Small intestine (tissue), 7 donors: Measurements from ENCODE around the gene LRP1. TPM values are rescaled to one million over a fixed set of nuclear protein-coding genes. Genes with fewer than 3 reads are reported as not detected.
"Not testable (repeated sequence)": the region's sequence is repeated elsewhere in the genome, so short reads cannot be mapped to it uniquely, and the experiment has no call there.

ENCODE experiments used
- DNase-seq, 2 donors: peaks; one replicate each; pipeline versions ENCODE4 v3.0.0 to v3.0.0-alpha.2; 2013
- FAIRE-seq: peaks from 2 replicates; lab custom pipeline; 2012; peaks lifted over from hg19 to GRCh38; lab: Jason Lieb, UNC
- H3K27ac ChIP-seq, 3 donors: one replicate each; pipeline ENCODE4 v1.5.1; 2013; ENCODE audit warnings: low read length in 2 of 3, mild to moderate bottlenecking in 2 of 3, control low read depth in 1 of 3, inconsistent platforms in 1 of 3, low read depth in 1 of 3, moderate library complexity in 1 of 3
- H3K27me3 ChIP-seq, 3 donors: one replicate each; pipeline ENCODE4 v1.6.1; 2013; ENCODE audit warnings: low read length in 3 of 3, inconsistent platforms in 1 of 3; ENCODE audit not compliant: control insufficient read depth in 3 of 3, insufficient read depth in 3 of 3
- H3K36me3 ChIP-seq, 3 donors: one replicate each; pipeline ENCODE4 v1.6.1; 2013; ENCODE audit warnings: low read length in 3 of 3, inconsistent platforms in 1 of 3, low read depth in 1 of 3, mild to moderate bottlenecking in 1 of 3, moderate library complexity in 1 of 3; ENCODE audit not compliant: control insufficient read depth in 3 of 3, insufficient read depth in 2 of 3
- H3K4me1 ChIP-seq, 3 donors: one replicate each; pipeline ENCODE4 v1.6.1; 2013; ENCODE audit warnings: low read length in 2 of 3, inconsistent platforms in 1 of 3, low read depth in 1 of 3, mild to moderate bottlenecking in 1 of 3, moderate library complexity in 1 of 3; ENCODE audit not compliant: control insufficient read depth in 3 of 3, insufficient read depth in 2 of 3
- H3K4me3 ChIP-seq, 3 donors: one replicate each; pipeline ENCODE4 v1.5.1; 2013; ENCODE audit warnings: low read length in 3 of 3, control low read depth in 1 of 3, inconsistent platforms in 1 of 3, low read depth in 1 of 3, mild to moderate bottlenecking in 1 of 3, moderate library complexity in 1 of 3
- H3K9me3 ChIP-seq, 2 donors: one replicate each; pipeline ENCODE4 v1.6.1; 2013; ENCODE audit warnings: low read depth in 1 of 2, low read length in 1 of 2; ENCODE audit not compliant: control insufficient read depth in 2 of 2, insufficient read depth in 1 of 2
- WGBS, 3 donors: extraction: QIAGEN DNeasy Blood & Tissue Kit; methylation state at CpG; one replicate each; pipeline ENCODE4 v1.1.7; 2013; 5-methylcytosine and 5-hydroxymethylcytosine counted together
- polyA plus RNA-seq, 4 donors: library from polyadenylated mRNA; stranded (reverse) in 3 of 4; unstranded in 1 of 4; fragments of 200-250 nt in 3 of 4; fragments of 120-200 nt in 1 of 4; gene quantifications; one replicate each; pipeline versions ENCODE4 v1.2.1 to v1.2.3, GENCODE V29; 2013
- donor health status: healthy with polysubstance abuse.
- donor health status: control.
- donor health status: control.
- donor health status: Bipolar disorder and iron deficiency.
- donor health status: healthy.

LRP1 gene
- polyA plus RNA-seq, 4 donors = 24.3 to 55.3 (median 41.6) TPM

- Histone ChIP-seq H3K4me3 (no peak overlapping the region), H3K27ac (no peak overlapping the region), H3K9me3 (no peaks in the 10 kb centered on the region), H3K4me1 (peaks cover 0 to 9% (median 0%) of the 10 kb centered on the region in 3 donors), H3K36me3 (no peaks in the 10 kb centered on the region), H3K27me3 (no peaks in the 10 kb centered on the region)
- DNase-seq (no peak), FAIRE-seq (no peak)
- 79 to 91% (median 82%) methylated on average over 5 of the region's 5 CpGs for WGBS, 3 donors
Observed at GRCh38 chr12:57116580-57117281, 11.6 kb upstream of the LRP1 start.

GRCh38 chr12:57118711-57119271 is 9.5 kb upstream of the LRP1 start:
- WGBS, 3 donors = 67 to 100% (median 67%) methylated on average over 1 of the region's 1 CpG
- FAIRE-seq = no peak
- H3K27ac ChIP-seq = peak overlapping the region in 1 of 3 donors; percentile 21

GRCh38 chr12:57119294-57120085 is 8.8 kb upstream of the LRP1 start:
- no peak for DNase-seq
- peak overlapping the region in 1 of 3 donors; percentile 21 for H3K27ac ChIP-seq
- H3K4me1 ChIP-seq = no peaks in the 10 kb centered on the region
- no peak for FAIRE-seq
- 84 to 93% (median 88%) methylated on average over 5 of the region's 5 CpGs for WGBS, 3 donors
- no peaks in the 10 kb centered on the region for H3K27me3 ChIP-seq
- no peaks in the 10 kb centered on the region for H3K36me3 ChIP-seq
- H3K9me3 ChIP-seq = no peaks in the 10 kb centered on the region
- no peak overlapping the region for H3K4me3 ChIP-seq

More at GRCh38 chr12:57118711-57119271, 9.5 kb upstream of the LRP1 start:
- DNase-seq = no peak
- no peaks in the 10 kb centered on the region for H3K36me3 ChIP-seq
- no peaks in the 10 kb centered on the region for H3K4me1 ChIP-seq
- H3K4me3 ChIP-seq = no peak overlapping the region
- H3K27me3 ChIP-seq = no peaks in the 10 kb centered on the region
- H3K9me3 ChIP-seq = no peaks in the 10 kb centered on the region

- 70 to 86% (median 81%) methylated on average over 11 of the region's 11 CpGs for WGBS, 3 donors
- FAIRE-seq, H3K4me1 ChIP-seq, DNase-seq, H3K4me3 ChIP-seq, H3K9me3 ChIP-seq, H3K36me3 ChIP-seq, H3K27me3 ChIP-seq, H3K27ac ChIP-seq: not testable (repeated sequence)
Observed at GRCh38 chr12:57120718-57121117, 7.6 kb upstream of the LRP1 start.

GRCh38 chr12:57123813-57124212 is 4.5 kb upstream of the LRP1 start:
- no peak overlapping the region for H3K4me3 ChIP-seq
- no peaks in the 10 kb centered on the region for H3K36me3 ChIP-seq
- no peaks in the 10 kb centered on the region for H3K27me3 ChIP-seq
- H3K9me3 ChIP-seq = no peaks in the 10 kb centered on the region
- H3K4me1 ChIP-seq = peaks cover 0 to 12% (median 0%) of the 10 kb centered on the region in 3 donors
- H3K27ac ChIP-seq = no peak overlapping the region
- no peak for FAIRE-seq
- WGBS, 3 donors = 47 to 60% (median 52%) methylated on average over 2 of the region's 2 CpGs
- DNase-seq = no peak

- DNase-seq (peak; percentile 83 to 84), FAIRE-seq (no peak)
- H3K4me3 ChIP-seq = no peak overlapping the region
- H3K4me1 ChIP-seq = peaks cover 0 to 12% (median 0%) of the 10 kb centered on the region in 3 donors
- H3K27ac ChIP-seq = no peak overlapping the region
- no peaks in the 10 kb centered on the region for H3K27me3 ChIP-seq
- no peaks in the 10 kb centered on the region for H3K9me3 ChIP-seq
- 12 to 15% (median 14%) methylated on average over 10 of the region's 10 CpGs for WGBS, 3 donors
- no peaks in the 10 kb centered on the region for H3K36me3 ChIP-seq
Observed at GRCh38 chr12:57124261-57124877, 3.9 kb upstream of the LRP1 start.

- no peaks in the 10 kb centered on the region for H3K27me3 ChIP-seq
- 83 to 90% (median 85%) methylated on average over 11 of the region's 11 CpGs for WGBS, 3 donors
- H3K27ac ChIP-seq = no peak overlapping the region
- no peak overlapping the region for H3K4me3 ChIP-seq
- H3K9me3 ChIP-seq = no peaks in the 10 kb centered on the region
- FAIRE-seq = no peak
- peaks cover 1 to 25% (median 4%) of the 10 kb centered on the region in 3 donors for H3K4me1 ChIP-seq
- DNase-seq = no peak
- peaks cover 0 to under 1% (median 0%) of the 10 kb centered on the region in 3 donors for H3K36me3 ChIP-seq
Observed at GRCh38 chr12:57126061-57126460, 2.2 kb upstream of the LRP1 start.

GRCh38 chr12:57126561-57126960 is 1.7 kb upstream of the LRP1 start:
- FAIRE-seq = no peak
- WGBS, 3 donors = 22 to 45% (median 45%) methylated on average over 7 of the region's 7 CpGs
- no peaks in the 10 kb centered on the region for H3K27me3 ChIP-seq
- H3K4me1 ChIP-seq = peaks cover 1 to 30% (median 8%) of the 10 kb centered on the region in 3 donors
- H3K27ac ChIP-seq = peak overlapping the region; percentile 90 to 99 (median 97)
- peak overlapping the region in 1 of 3 donors; percentile 76 for H3K4me3 ChIP-seq
- DNase-seq = peak in 1 of 2 donors; percentile 39
- H3K9me3 ChIP-seq = no peaks in the 10 kb centered on the region
- peaks cover 0 to 3% (median 0%) of the 10 kb centered on the region in 3 donors for H3K36me3 ChIP-seq
